ENCODE results near the gene KCNF1. TPM values are rescaled to one million over a fixed set of nuclear protein-coding genes. Genes with fewer than 3 reads are reported as not detected.

KCNF1 gene
- total and polyA plus RNA-seq, 4 donors, result 0.09 TPM; not detected in 3

DNA sequence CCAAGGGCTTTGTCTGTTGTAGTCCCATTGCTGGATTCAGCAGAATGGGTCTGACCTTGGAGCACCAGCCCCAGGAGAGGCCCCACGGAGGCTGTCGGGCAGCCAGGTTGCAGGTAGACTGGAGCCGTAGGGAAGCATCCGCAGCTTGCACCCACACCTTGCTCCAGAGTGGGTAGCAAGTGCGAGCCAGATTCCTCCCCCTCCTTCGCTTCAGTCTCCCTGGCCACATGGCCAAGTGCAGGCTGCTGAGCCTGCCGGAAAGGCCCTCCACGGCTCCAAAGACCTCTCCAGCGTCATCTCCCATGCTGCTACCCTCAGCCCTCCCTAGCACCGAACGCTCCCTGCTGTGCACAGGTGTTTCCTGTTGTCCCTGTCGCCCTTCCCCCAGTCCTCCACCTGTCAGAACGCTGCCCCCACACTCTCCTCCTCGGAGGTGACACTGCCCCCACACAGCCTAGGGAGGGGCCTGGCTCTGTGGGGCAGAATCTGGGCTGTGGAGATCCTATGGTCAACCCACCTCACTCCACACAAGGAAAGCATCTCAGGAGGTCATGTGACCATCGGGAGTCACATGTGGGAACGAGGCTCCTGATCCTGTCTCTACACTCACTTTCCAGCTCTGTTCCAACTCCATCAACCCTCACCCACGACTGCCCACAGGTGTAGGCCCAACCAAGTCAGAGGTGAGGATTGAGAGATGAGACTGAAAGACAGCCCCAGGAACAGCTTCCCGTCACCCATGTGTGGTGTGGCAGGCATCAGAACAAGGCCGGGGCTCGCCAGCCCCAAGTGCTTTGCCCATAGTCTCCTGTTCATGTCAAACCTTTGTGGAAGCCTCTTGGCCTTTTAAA lies 8.3 kb downstream of the KCNF1 start:
- H3K4me1 ChIP-seq (ENCODE audit: control insufficient read depth in 4 of 4, insufficient read depth in 4 of 4, low read length in 3 of 4), result no peaks in the 10 kb centered on the region
- DNase-seq (ENCODE audit: low spot score), result no peak
- 72% methylated on average over 20 of the region's 20 CpGs for WGBS
- TF ChIP-seq YY1 (IDR thresholded peaks at IDR 0.05), result no peak
- TF ChIP-seq GABPA (IDR thresholded peaks at IDR 0.05 in 1 of 2, conservative IDR thresholded peaks at IDR 0.05 in 1 of 2), result no peak
- TF ChIP-seq, protein P1, sequence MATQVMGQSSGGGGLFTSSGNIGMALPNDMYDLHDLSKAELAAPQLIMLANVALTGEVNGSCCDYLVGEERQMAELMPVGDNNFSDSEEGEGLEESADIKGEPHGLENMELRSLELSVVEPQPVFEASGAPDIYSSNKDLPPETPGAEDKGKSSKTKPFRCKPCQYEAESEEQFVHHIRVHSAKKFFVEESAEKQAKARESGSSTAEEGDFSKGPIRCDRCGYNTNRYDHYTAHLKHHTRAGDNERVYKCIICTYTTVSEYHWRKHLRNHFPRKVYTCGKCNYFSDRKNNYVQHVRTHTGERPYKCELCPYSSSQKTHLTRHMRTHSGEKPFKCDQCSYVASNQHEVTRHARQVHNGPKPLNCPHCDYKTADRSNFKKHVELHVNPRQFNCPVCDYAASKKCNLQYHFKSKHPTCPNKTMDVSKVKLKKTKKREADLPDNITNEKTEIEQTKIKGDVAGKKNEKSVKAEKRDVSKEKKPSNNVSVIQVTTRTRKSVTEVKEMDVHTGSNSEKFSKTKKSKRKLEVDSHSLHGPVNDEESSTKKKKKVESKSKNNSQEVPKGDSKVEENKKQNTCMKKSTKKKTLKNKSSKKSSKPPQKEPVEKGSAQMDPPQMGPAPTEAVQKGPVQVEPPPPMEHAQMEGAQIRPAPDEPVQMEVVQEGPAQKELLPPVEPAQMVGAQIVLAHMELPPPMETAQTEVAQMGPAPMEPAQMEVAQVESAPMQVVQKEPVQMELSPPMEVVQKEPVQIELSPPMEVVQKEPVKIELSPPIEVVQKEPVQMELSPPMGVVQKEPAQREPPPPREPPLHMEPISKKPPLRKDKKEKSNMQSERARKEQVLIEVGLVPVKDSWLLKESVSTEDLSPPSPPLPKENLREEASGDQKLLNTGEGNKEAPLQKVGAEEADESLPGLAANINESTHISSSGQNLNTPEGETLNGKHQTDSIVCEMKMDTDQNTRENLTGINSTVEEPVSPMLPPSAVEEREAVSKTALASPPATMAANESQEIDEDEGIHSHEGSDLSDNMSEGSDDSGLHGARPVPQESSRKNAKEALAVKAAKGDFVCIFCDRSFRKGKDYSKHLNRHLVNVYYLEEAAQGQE (IDR thresholded peaks at IDR 0.05), result no peak
- TF ChIP-seq JUND (IDR thresholded peaks at IDR 0.05), result no peak
- no peak for TF ChIP-seq TAF1 (conservative IDR thresholded peaks at IDR 0.05)
- TF ChIP-seq, protein P2, sequence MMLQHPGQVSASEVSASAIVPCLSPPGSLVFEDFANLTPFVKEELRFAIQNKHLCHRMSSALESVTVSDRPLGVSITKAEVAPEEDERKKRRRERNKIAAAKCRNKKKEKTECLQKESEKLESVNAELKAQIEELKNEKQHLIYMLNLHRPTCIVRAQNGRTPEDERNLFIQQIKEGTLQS (IDR thresholded peaks at IDR 0.05), result no peak
- TF ChIP-seq HNF4A (conservative IDR thresholded peaks at IDR 0.05), result no peak
- TF ChIP-seq RAD21 (IDR thresholded peaks at IDR 0.05), result no peak
- TF ChIP-seq, protein P3, sequence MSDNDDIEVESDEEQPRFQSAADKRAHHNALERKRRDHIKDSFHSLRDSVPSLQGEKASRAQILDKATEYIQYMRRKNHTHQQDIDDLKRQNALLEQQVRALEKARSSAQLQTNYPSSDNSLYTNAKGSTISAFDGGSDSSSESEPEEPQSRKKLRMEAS (IDR thresholded peaks at IDR 0.05), result no peak
- TF ChIP-seq RXRA (IDR thresholded peaks at IDR 0.05), result no peak
- TF ChIP-seq, protein P4, sequence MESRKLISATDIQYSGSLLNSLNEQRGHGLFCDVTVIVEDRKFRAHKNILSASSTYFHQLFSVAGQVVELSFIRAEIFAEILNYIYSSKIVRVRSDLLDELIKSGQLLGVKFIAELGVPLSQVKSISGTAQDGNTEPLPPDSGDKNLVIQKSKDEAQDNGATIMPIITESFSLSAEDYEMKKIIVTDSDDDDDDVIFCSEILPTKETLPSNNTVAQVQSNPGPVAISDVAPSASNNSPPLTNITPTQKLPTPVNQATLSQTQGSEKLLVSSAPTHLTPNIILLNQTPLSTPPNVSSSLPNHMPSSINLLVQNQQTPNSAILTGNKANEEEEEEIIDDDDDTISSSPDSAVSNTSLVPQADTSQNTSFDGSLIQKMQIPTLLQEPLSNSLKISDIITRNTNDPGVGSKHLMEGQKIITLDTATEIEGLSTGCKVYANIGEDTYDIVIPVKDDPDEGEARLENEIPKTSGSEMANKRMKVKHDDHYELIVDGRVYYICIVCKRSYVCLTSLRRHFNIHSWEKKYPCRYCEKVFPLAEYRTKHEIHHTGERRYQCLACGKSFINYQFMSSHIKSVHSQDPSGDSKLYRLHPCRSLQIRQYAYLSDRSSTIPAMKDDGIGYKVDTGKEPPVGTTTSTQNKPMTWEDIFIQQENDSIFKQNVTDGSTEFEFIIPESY (IDR thresholded peaks at IDR 0.05), result no peak
- no peak for TF ChIP-seq EGR1 (IDR thresholded peaks at IDR 0.05; ENCODE audit: low read depth in 2 of 2)
- TF ChIP-seq FOXA1 (IDR thresholded peaks at IDR 0.05), result no peak
- H3K27me3 ChIP-seq (ENCODE audit: control insufficient read depth in 4 of 4, insufficient read depth in 4 of 4, low read length in 3 of 4), result no peaks in the 10 kb centered on the region
- H3K9me3 ChIP-seq (ENCODE audit: control insufficient read depth in 4 of 4, low read length in 3 of 4), result no peaks in the 10 kb centered on the region
- no peak overlapping the region for H3K9ac ChIP-seq (ENCODE audit: low read depth in 1 of 2, low read length in 2 of 2)
- H3K4me3 ChIP-seq (ENCODE audit: low read depth in 1 of 3, low read length in 3 of 3), result no peak overlapping the region
- H3K36me3 ChIP-seq (ENCODE audit: control insufficient read depth in 4 of 4, insufficient read depth in 3 of 4, low read depth in 1 of 4, low read length in 3 of 4), result no peaks in the 10 kb centered on the region
- no peak overlapping the region for H3K27ac ChIP-seq (ENCODE audit: low read depth in 1 of 2, low read length in 2 of 2)

DNA sequence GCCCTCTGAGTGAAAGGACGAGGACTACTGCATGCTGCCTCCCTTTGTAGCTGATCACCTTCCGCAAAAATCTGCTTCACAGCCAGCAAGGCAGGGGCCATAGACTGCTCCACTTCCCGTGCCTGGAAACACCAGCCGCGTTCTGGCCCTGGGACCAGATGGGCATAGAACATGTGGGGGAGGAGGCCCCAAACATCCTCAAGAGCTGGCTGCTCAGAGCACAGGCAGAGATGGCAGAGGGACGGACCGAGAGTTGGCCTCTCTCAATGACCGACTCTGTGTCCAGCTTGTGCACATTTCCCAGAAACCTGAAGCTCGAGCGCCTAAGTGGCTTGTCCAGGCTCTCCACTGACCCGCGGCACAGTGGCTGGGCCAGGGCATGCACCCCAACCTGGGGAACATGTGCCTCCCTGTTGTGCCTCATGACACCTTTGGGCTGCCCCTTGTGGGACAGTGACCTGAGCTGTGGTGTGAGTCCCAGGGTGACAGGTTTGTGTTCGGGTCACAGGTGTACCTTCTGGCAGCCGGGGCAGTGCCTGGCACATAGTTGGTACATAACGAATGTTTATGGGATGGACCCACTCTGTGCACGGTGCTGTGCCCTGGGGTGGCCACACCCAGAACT lies 9.1 kb downstream of the KCNF1 start:
- Histone ChIP-seq H3K9ac (ENCODE audit: low read depth in 1 of 2, low read length in 2 of 2) (no peak overlapping the region), H3K4me3 (ENCODE audit: low read depth in 1 of 3, low read length in 3 of 3) (no peak overlapping the region), H3K27me3 (ENCODE audit: control insufficient read depth in 4 of 4, insufficient read depth in 4 of 4, low read length in 3 of 4) (no peaks in the 10 kb centered on the region), H3K4me1 (ENCODE audit: control insufficient read depth in 4 of 4, insufficient read depth in 4 of 4, low read length in 3 of 4) (no peaks in the 10 kb centered on the region), H3K9me3 (ENCODE audit: control insufficient read depth in 4 of 4, low read length in 3 of 4) (no peaks in the 10 kb centered on the region), H3K36me3 (ENCODE audit: control insufficient read depth in 4 of 4, insufficient read depth in 3 of 4, low read depth in 1 of 4, low read length in 3 of 4) (no peaks in the 10 kb centered on the region), H3K27ac (ENCODE audit: low read depth in 1 of 2, low read length in 2 of 2) (no peak overlapping the region)
- DNase-seq (ENCODE audit: low spot score), result no peak
- TF ChIP-seq YY1 (IDR thresholded peaks at IDR 0.05), result no peak
- TF ChIP-seq, protein P3 (IDR thresholded peaks at IDR 0.05), result no peak
- no peak for TF ChIP-seq HNF4G (IDR thresholded peaks at IDR 0.05)
- no peak for TF ChIP-seq HNF4A (conservative IDR thresholded peaks at IDR 0.05)
- TF ChIP-seq TAF1 (conservative IDR thresholded peaks at IDR 0.05), result no peak
- TF ChIP-seq FOXA2 (IDR thresholded peaks at IDR 0.05), result no peak
- TF ChIP-seq, protein P2 (IDR thresholded peaks at IDR 0.05), result no peak
- TF ChIP-seq JUND (IDR thresholded peaks at IDR 0.05), result no peak
- no peak for TF ChIP-seq GABPA (IDR thresholded peaks at IDR 0.05 in 1 of 2, conservative IDR thresholded peaks at IDR 0.05 in 1 of 2)
- TF ChIP-seq SP1 (IDR thresholded peaks at IDR 0.05), result no peak
- TF ChIP-seq, protein P4 (IDR thresholded peaks at IDR 0.05), result no peak
- 87% methylated on average over 16 of the region's 16 CpGs for WGBS
